Gastrocnemius medialis (tissue), 4 donors: ENCODE data around the gene PARVA. TPM values are rescaled to one million over a fixed set of nuclear protein-coding genes. Genes with fewer than 3 reads are reported as not detected.
"Not testable (repeated sequence)": the region's sequence is repeated elsewhere in the genome, so short reads cannot be mapped to it uniquely, and the experiment has no call there.

Source experiments
- ATAC-seq, 2 donors: fragments of 150-250 bp; one replicate each; pipeline ENCODE4 v1.9.1; 2016
- DNase-seq, 2 donors: peaks; one replicate each; pipeline ENCODE4 v3.0.0-alpha.2; 2019
- H3K27ac ChIP-seq, 4 donors: fragments of 200-600 bp; sonication (generic); 1 replicate in 1 of 4; 2 replicates in 3 of 4; pipeline ENCODE4 v1.5.1; 2016 to 2018; ENCODE audit warnings: mild to moderate bottlenecking in 2 of 4, moderate library complexity in 1 of 4
- H3K27me3 ChIP-seq, 3 donors: fragments of 200-600 bp; sonication (generic) in 2 of 3; 1 replicate in 1 of 3; 2 replicates in 2 of 3; pipeline versions ENCODE4 v1.5.1 to v1.6.0; 2016 to 2019; ENCODE audit warnings: mild to moderate bottlenecking in 1 of 3, moderate library complexity in 1 of 3
- H3K36me3 ChIP-seq, 2 donors: fragments of 200-600 bp; sonication (generic) in 1 of 2; one replicate each; pipeline ENCODE4 v1.5.1; 2017 to 2018
- H3K4me1 ChIP-seq, 2 donors: fragments of 200-600 bp; sonication (generic) in 1 of 2; one replicate each; pipeline ENCODE4 v1.5.1; 2016 to 2017; ENCODE audit warnings: mild to moderate bottlenecking in 2 of 2
- H3K4me3 ChIP-seq, 4 donors: fragments of 200-600 bp; sonication (generic) in 3 of 4; 1 replicate in 1 of 4; 2 replicates in 3 of 4; pipeline ENCODE4 v1.5.1; 2016 to 2019; ENCODE audit warnings: mild to moderate bottlenecking in 2 of 4
- H3K9me3 ChIP-seq, 3 donors: fragments of 200-600 bp; sonication (generic) in 2 of 3; 1 replicate in 1 of 3; 2 replicates in 2 of 3; pipeline ENCODE4 v1.5.1; 2016 to 2019
- POLR2A ChIP-seq, 2 donors: fragments of 450-650 bp; IDR thresholded peaks; one replicate each; pipeline ENCODE4 v1.6.1; 2017; ENCODE audit warnings: antibody characterized with exemption in 2 of 2, mild to moderate bottlenecking in 2 of 2, moderate library complexity in 2 of 2
- in situ Hi-C, 4 donors: fragments of 200-750 bp; cut with MboI; loops; one replicate each; pipeline versions ENCODE4 v1.15.0 to v1.8.0; 2017; ENCODE audit warnings: low sequenced_read_pairs in 4 of 4
- intact Hi-C: fragments of 100-400 bp; cut with DNase I; formaldehyde crosslinking; loops from one replicate; pipeline ENCODE4 v1.15.1; 2023; ENCODE audit warnings: low total_unique reads
- total RNA-seq, 4 donors: library from RNA; depleted of rRNA; stranded (reverse); fragments of >200 nt; gene quantifications; one replicate each; pipeline versions ENCODE4 v1.1.0 to v1.2.3, GENCODE V29; 2016
- TF ChIP-seq, protein P1 (sequence below), 5 experiments: fragments of 450-650 bp in 3 of 5; fragments of 200-600 bp in 2 of 5; sonication (generic) in 2 of 5; IDR thresholded peaks in 4 of 5; conservative IDR thresholded peaks in 1 of 5; 1 replicate in 4 of 5; 2 replicates in 1 of 5; pipeline ENCODE4 v1.5.1; 2016 to 2019; ENCODE audit warnings: antibody characterized with exemption in 5 of 5, mild to moderate bottlenecking in 3 of 5, moderate library complexity in 3 of 5

Gene PARVA
- total RNA-seq, 4 donors from 2014 or later = 4.4 to 9.7 (median 8.4) TPM

DNA sequence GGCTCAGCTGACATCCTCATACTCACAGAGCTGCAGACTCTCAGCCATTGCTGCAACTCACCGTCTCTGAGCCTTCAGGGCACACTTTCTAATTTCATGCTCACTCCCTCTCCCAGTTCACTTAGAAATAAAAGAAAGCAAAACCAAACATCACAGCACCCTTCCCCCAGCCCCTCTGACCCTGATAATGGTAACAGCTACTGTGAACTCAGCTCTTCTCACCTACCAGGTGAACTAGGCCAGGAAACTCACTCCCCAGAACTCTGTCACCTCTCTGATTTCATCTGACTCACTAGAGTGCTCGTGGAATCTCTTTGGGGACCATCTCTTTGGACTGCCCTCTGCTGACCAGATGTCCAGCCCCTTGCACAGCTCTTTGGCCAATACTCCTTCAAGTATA lies 14.5 kb upstream of the PARVA start:
- in situ Hi-C loops = no loop called here
- Histone ChIP-seq H3K4me3 (no peak overlapping the region), H3K27me3 (no peaks in the 10 kb centered on the region), H3K9me3 (no peaks in the 10 kb centered on the region), H3K27ac (no peak overlapping the region), H3K4me1 (peaks cover 0 to 6% of the 10 kb centered on the region in 2 donors), H3K36me3 (no peaks in the 10 kb centered on the region)
- ATAC-seq = no peak
- TF ChIP-seq, protein P1, sequence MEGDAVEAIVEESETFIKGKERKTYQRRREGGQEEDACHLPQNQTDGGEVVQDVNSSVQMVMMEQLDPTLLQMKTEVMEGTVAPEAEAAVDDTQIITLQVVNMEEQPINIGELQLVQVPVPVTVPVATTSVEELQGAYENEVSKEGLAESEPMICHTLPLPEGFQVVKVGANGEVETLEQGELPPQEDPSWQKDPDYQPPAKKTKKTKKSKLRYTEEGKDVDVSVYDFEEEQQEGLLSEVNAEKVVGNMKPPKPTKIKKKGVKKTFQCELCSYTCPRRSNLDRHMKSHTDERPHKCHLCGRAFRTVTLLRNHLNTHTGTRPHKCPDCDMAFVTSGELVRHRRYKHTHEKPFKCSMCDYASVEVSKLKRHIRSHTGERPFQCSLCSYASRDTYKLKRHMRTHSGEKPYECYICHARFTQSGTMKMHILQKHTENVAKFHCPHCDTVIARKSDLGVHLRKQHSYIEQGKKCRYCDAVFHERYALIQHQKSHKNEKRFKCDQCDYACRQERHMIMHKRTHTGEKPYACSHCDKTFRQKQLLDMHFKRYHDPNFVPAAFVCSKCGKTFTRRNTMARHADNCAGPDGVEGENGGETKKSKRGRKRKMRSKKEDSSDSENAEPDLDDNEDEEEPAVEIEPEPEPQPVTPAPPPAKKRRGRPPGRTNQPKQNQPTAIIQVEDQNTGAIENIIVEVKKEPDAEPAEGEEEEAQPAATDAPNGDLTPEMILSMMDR (IDR thresholded peaks at IDR 0.05 in 4 of 5, conservative IDR thresholded peaks at IDR 0.05 in 1 of 5) = no peak
- TF ChIP-seq POLR2A (IDR thresholded peaks at IDR 0.05) = no peak
- DNase-seq = no peak
- intact Hi-C loops = no loop called here

DNA sequence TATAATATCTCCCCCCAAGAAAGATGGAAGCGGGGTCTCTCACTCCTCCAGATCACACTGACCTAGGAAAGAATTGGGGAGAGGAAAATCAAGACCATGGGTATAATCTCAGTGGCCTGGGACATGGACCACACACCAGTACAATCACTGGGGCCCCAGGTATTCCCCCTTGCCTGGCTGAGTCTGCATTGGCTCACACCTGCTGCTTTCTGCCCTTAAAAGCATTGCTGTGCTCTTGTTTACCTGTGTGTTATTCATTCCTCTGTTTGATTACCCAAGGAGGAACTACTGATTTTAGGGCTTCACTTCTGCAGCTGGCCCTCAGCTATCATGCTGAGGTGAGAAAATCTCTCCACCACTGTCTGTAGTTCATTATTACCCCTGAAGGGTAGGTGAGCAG lies 14.0 kb upstream of the PARVA start:
- Histone ChIP-seq H3K27me3 (no peaks in the 10 kb centered on the region), H3K36me3 (no peaks in the 10 kb centered on the region), H3K9me3 (no peaks in the 10 kb centered on the region), H3K4me3 (no peak overlapping the region), H3K27ac (no peak overlapping the region), H3K4me1 (peaks cover 0 to under 1% of the 10 kb centered on the region in 2 donors)
- no peak for TF ChIP-seq POLR2A (IDR thresholded peaks at IDR 0.05)
- TF ChIP-seq, protein P1 (IDR thresholded peaks at IDR 0.05 in 4 of 5, conservative IDR thresholded peaks at IDR 0.05 in 1 of 5) = no peak
- intact Hi-C loops = no loop called here
- in situ Hi-C loops = no loop called here
- ATAC-seq = no peak
- DNase-seq = no peak

DNA sequence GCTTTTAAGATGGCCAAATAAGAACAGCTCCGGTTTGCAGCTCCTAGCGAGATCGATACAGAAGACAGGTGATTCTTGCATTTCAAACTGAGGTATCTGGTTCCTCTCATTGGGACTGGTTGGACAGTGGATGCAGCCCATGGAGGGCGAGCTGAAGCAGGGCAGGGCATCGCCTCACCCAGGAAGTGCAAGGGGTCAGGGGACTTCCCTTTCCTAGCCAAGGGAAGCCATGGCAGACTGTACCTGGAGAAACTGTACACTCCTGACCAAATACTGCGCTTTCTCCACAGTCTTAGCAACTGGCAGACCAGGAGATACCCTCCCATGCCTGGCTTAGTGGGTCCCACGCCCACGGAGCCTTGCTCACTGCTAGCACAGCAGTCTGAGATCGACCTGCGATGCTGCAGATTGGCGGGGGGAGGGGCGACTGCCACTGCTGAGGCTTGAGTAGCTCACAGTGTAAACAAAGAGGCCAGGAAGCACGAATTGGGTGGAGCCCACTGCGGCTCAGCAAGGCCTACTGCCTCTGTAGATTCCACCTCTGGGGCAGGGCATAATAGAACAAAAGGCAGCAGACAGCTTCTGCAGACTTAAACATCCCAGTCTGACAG lies 11.3 kb upstream of the PARVA start:
- DNase-seq, H3K36me3 ChIP-seq, in situ Hi-C loops, ATAC-seq, intact Hi-C loops, H3K4me3 ChIP-seq, H3K27ac ChIP-seq, H3K4me1 ChIP-seq, H3K27me3 ChIP-seq, H3K9me3 ChIP-seq: not testable (repeated sequence)

DNA sequence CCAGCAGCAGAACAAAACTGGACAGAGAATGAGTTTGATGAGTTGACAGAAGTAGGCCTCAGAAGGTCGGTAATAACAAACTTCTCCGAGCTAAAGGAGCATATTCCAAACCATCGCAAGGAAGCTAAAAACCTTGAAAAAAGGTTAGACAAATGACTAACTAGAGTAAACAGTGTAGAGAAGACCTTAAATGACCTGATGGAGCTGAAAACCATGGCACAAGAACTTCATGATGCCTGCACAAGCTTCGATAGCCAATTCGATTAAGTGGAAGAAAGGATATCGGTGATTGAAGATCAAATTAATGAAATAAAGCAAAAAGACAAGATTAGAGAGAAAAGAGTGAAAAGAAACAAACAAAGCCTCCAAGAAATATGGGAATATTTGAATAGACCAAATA lies 10.3 kb upstream of the PARVA start:
- H3K27ac ChIP-seq, intact Hi-C loops, H3K9me3 ChIP-seq, H3K4me1 ChIP-seq, H3K27me3 ChIP-seq, DNase-seq, ATAC-seq, in situ Hi-C loops, H3K4me3 ChIP-seq, H3K36me3 ChIP-seq: not testable (repeated sequence)

DNA sequence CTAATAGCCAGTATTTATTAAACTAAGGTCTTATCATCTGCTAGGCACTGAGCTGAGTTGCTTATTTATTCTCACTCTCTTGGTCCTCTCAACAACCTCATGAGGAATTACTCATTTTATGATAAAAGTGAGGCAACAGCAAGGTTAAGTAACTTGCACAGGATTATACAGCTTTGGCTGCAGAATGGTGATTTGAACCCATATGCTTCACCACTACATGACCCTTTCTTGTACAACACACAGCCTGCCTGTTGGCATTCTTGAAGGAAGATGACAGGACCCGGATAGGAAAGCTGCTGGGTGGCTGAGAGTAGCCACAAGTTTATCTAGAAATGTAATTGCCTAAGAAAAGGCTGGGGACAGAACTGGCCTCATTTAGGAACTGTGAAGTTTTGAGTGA lies 5.3 kb upstream of the PARVA start:
- in situ Hi-C loops = no loop called here
- intact Hi-C loops = no loop called here
- no peak for ATAC-seq

More for the DNA sequence above, 5.3 kb upstream of the PARVA start:
- Histone ChIP-seq H3K9me3 (no peaks in the 10 kb centered on the region), H3K27ac (no peak overlapping the region), H3K4me1 (peaks cover 0 to 8% of the 10 kb centered on the region in 2 donors), H3K27me3 (no peaks in the 10 kb centered on the region), H3K36me3 (no peaks in the 10 kb centered on the region), H3K4me3 (no peak overlapping the region)
- no peak for DNase-seq
- TF ChIP-seq, protein P1 (IDR thresholded peaks at IDR 0.05 in 4 of 5, conservative IDR thresholded peaks at IDR 0.05 in 1 of 5) = no peak
- no peak for TF ChIP-seq POLR2A (IDR thresholded peaks at IDR 0.05)
